OCI-LY1 (cell line): Measurements from ENCODE around the gene ZCCHC17.

Experiments used
- H2AFZ ChIP-seq: fragments of 200-600 bp; sonication (generic), shearing (Covaris generic); 2 replicates; pipeline ENCODE4 v1.6.0; 2014; ENCODE audit warnings: antibody characterized with exemption, mild to moderate bottlenecking, low read length
- H3F3A ChIP-seq: fragments of 200-600 bp; sonication (generic), shearing (Covaris generic); 2 replicates; pipeline ENCODE4 v1.6.0; 2014; ENCODE audit warnings: mild to moderate bottlenecking, antibody characterized with exemption, low read length, moderate library complexity; ENCODE audit not compliant: insufficient read depth
- H3K27ac ChIP-seq: fragments of 200-600 bp; sonication (generic); 2 replicates; pipeline ENCODE4 v1.5.1; 2014; ENCODE audit warnings: low read length, mixed run types, mild to moderate bottlenecking, low read depth; ENCODE audit not compliant: poor library complexity, severe bottlenecking
- H3K27me3 ChIP-seq: fragments of 200-600 bp; sonication (generic); 2 replicates; pipeline ENCODE4 v1.6.0; 2014; ENCODE audit warnings: antibody characterized with exemption, mild to moderate bottlenecking, low read length, moderate library complexity; ENCODE audit not compliant: insufficient read depth
- H3K36me3 ChIP-seq: fragments of 200-600 bp; sonication (generic); 2 replicates; pipeline ENCODE4 v1.6.1; 2014; ENCODE audit warnings: mild to moderate bottlenecking, antibody characterized with exemption, low read length, moderate library complexity, mixed read lengths; ENCODE audit not compliant: insufficient read depth
- H3K4me1 ChIP-seq: fragments of 200-600 bp; sonication (generic); 2 replicates; pipeline ENCODE4 v1.5.1; 2014; ENCODE audit warnings: mild to moderate bottlenecking, low read length, moderate library complexity; ENCODE audit not compliant: insufficient read depth, severe bottlenecking
- H3K4me2 ChIP-seq: fragments of 200-600 bp; sonication (generic), shearing (Covaris generic); 2 replicates; pipeline ENCODE4 v1.6.1; 2014; ENCODE audit warnings: low read length
- H3K4me3 ChIP-seq: fragments of 200-600 bp; sonication (generic); 2 replicates; pipeline ENCODE4 v1.5.1; 2014; ENCODE audit warnings: low read length, low read depth, mild to moderate bottlenecking, mixed read lengths; ENCODE audit not compliant: poor library complexity, severe bottlenecking
- H3K79me2 ChIP-seq: fragments of 200-600 bp; shearing (Covaris generic); 2 replicates; pipeline ENCODE4 v1.6.1; 2016; ENCODE audit warnings: mixed run types, low read length, mixed read lengths; ENCODE audit not compliant: insufficient read depth
- H3K9ac ChIP-seq: fragments of 200-600 bp; sonication (generic), shearing (Covaris generic); 2 replicates; pipeline ENCODE4 v1.6.1; 2014; ENCODE audit warnings: mild to moderate bottlenecking, low read length, mixed read lengths
- H3K9me2 ChIP-seq: fragments of 200-600 bp; sonication (generic), shearing (Covaris generic); 2 replicates; pipeline ENCODE4 v1.6.1; 2014; ENCODE audit warnings: low read depth, mild to moderate bottlenecking, low read length, mixed read lengths
- H3K9me3 ChIP-seq: fragments of 200-600 bp; shearing (Covaris generic); 2 replicates; pipeline ENCODE4 v1.6.1; 2014; ENCODE audit warnings: low read length, mixed read lengths
- H4K20me1 ChIP-seq: fragments of 200-600 bp; sonication (generic), shearing (Covaris generic); 2 replicates; pipeline ENCODE4 v1.6.0; 2016; ENCODE audit warnings: mild to moderate bottlenecking, low read length; ENCODE audit not compliant: insufficient read depth
- EZH2 ChIP-seq: fragments of 200-600 bp; sonication (generic), shearing (Covaris generic); IDR thresholded peaks from 2 replicates; pipeline ENCODE4 v1.8.0; 2017; ENCODE audit warnings: borderline replicate concordance, mixed run types, mild to moderate bottlenecking, antibody characterized with exemption, low read length, moderate library complexity, mixed read lengths
- TF ChIP-seq, protein P1 (sequence below): fragments of 200-600 bp; sonication (generic), shearing (Covaris generic); IDR thresholded peaks from 2 replicates; pipeline ENCODE4 v1.5.1; 2017; ENCODE audit warnings: mild to moderate bottlenecking, antibody characterized with exemption, low read length, moderate library complexity, mixed read lengths

Gene ZCCHC17

GRCh38 chr1:31324992-31325391 lies 28.2 kb downstream of the ZCCHC17 start:
- no peaks in the 10 kb centered on the region for H3F3A ChIP-seq
- H3K4me2 ChIP-seq = no peak overlapping the region
- H3K4me3 ChIP-seq = no peak overlapping the region
- no peaks in the 10 kb centered on the region for H3K79me2 ChIP-seq
- H3K4me1 ChIP-seq = no peaks in the 10 kb centered on the region
- peaks cover 32% of the 10 kb centered on the region for H3K36me3 ChIP-seq
- no peaks in the 10 kb centered on the region for H4K20me1 ChIP-seq
- TF ChIP-seq, protein P1, sequence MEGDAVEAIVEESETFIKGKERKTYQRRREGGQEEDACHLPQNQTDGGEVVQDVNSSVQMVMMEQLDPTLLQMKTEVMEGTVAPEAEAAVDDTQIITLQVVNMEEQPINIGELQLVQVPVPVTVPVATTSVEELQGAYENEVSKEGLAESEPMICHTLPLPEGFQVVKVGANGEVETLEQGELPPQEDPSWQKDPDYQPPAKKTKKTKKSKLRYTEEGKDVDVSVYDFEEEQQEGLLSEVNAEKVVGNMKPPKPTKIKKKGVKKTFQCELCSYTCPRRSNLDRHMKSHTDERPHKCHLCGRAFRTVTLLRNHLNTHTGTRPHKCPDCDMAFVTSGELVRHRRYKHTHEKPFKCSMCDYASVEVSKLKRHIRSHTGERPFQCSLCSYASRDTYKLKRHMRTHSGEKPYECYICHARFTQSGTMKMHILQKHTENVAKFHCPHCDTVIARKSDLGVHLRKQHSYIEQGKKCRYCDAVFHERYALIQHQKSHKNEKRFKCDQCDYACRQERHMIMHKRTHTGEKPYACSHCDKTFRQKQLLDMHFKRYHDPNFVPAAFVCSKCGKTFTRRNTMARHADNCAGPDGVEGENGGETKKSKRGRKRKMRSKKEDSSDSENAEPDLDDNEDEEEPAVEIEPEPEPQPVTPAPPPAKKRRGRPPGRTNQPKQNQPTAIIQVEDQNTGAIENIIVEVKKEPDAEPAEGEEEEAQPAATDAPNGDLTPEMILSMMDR = no peak
- no peak for TF ChIP-seq EZH2
- H3K9me2 ChIP-seq = no peaks in the 10 kb centered on the region
- no peaks in the 10 kb centered on the region for H3K27me3 ChIP-seq
- no peak overlapping the region for H3K9ac ChIP-seq
- no peak overlapping the region for H2AFZ ChIP-seq
- no peaks in the 10 kb centered on the region for H3K9me3 ChIP-seq
- H3K27ac ChIP-seq = no peak overlapping the region

GRCh38 chr1:31326461-31326860 lies 29.6 kb downstream of the ZCCHC17 start:
- no peaks in the 10 kb centered on the region for H3K4me1 ChIP-seq
- no peaks in the 10 kb centered on the region for H3K27me3 ChIP-seq
- TF ChIP-seq EZH2 = no peak
- TF ChIP-seq, protein P1 = no peak
- H3K9ac ChIP-seq = no peak overlapping the region
- H4K20me1 ChIP-seq = no peaks in the 10 kb centered on the region
- no peak overlapping the region for H3K27ac ChIP-seq
- no peaks in the 10 kb centered on the region for H3K79me2 ChIP-seq
- no peaks in the 10 kb centered on the region for H3F3A ChIP-seq
- no peak overlapping the region for H2AFZ ChIP-seq
- H3K9me2 ChIP-seq = no peaks in the 10 kb centered on the region
- H3K4me3 ChIP-seq = no peak overlapping the region
- peaks cover 18% of the 10 kb centered on the region for H3K36me3 ChIP-seq
- H3K4me2 ChIP-seq = no peak overlapping the region
- no peaks in the 10 kb centered on the region for H3K9me3 ChIP-seq

- no peaks in the 10 kb centered on the region for H3F3A ChIP-seq
- H2AFZ ChIP-seq = no peak overlapping the region
- H3K9me3 ChIP-seq = no peaks in the 10 kb centered on the region
- H3K4me2 ChIP-seq = no peak overlapping the region
- no peaks in the 10 kb centered on the region for H3K27me3 ChIP-seq
- no peak overlapping the region for H3K27ac ChIP-seq
- H4K20me1 ChIP-seq = no peaks in the 10 kb centered on the region
- H3K36me3 ChIP-seq = peaks cover 8% of the 10 kb centered on the region; the same call in 1 of the 2 replicates
- H3K4me3 ChIP-seq = no peak overlapping the region
- H3K9me2 ChIP-seq = no peaks in the 10 kb centered on the region
- H3K79me2 ChIP-seq = no peaks in the 10 kb centered on the region
- H3K9ac ChIP-seq = no peak overlapping the region
- no peaks in the 10 kb centered on the region for H3K4me1 ChIP-seq
- TF ChIP-seq EZH2 = no peak
- TF ChIP-seq, protein P1 = no peak
These were observed 30.5 kb downstream of the ZCCHC17 start for GRCh38 chr1:31327381-31327780.
